Measurements from ENCODE around the gene DEPDC1B. TPM values are rescaled to one million over a fixed set of nuclear protein-coding genes. Genes with fewer than 3 reads are reported as not detected.

The DEPDC1B gene
- total and polyA plus RNA-seq, 2 of the 8 experiments (the other 6 are each of a cell fraction or from before 2014, with no cell fraction given), result 30.8 to 67.4 TPM

- TF ChIP-seq CHD7 (IDR thresholded peaks at IDR 0.05; ENCODE audit: insufficient replicate concordance, low read length), result no peak
- no peak for TF ChIP-seq POLR2AphosphoS5 (IDR thresholded peaks at IDR 0.05; ENCODE audit: low read depth, low read length)
- no peak for TF ChIP-seq ASH2L (IDR thresholded peaks at IDR 0.05; ENCODE audit: low read length)
- TF ChIP-seq EP300 (IDR thresholded peaks at IDR 0.05; ENCODE audit: borderline replicate concordance in 1 of 2, low read depth in 2 of 2, low read length in 2 of 2), result no peak
- TF ChIP-seq CTBP2 (IDR thresholded peaks at IDR 0.05; ENCODE audit: borderline replicate concordance, insufficient read depth, insufficient read length, low read length), result no peak
- no peak for TF ChIP-seq ATF2 (IDR thresholded peaks at IDR 0.05; ENCODE audit: low read length)
- TF ChIP-seq RAD21 (IDR thresholded peaks at IDR 0.05 in 1 of 2, conservative IDR thresholded peaks at IDR 0.05 in 1 of 2; ENCODE audit: low read depth in 2 of 2, low read length in 2 of 2), result no peak
- TF ChIP-seq TCF12 (IDR thresholded peaks at IDR 0.05; ENCODE audit: low read depth, low read length), result no peak
- no peak for TF ChIP-seq NRF1 (IDR thresholded peaks at IDR 0.05; ENCODE audit: low read depth, low read length)
- TF ChIP-seq JUND (IDR thresholded peaks at IDR 0.05; ENCODE audit: low read length), result no peak
These were observed 718 bp downstream of the DEPDC1B start (continued) for GRCh38 chr5:60699288-60699608.

All from H1 (cell line).